Sigmoid colon (tissue), 4 donors: Measurements from ENCODE around the gene NME3.
"Not testable (repeated sequence)": the region's sequence is repeated elsewhere in the genome, so short reads cannot be mapped to it uniquely, and the experiment has no call there.

Source experiments
- CTCF ChIP-seq, 4 experiments: fragments of 450-650 bp in 3 of 4; fragments of 200-600 bp in 1 of 4; IDR thresholded peaks; one replicate each; pipeline ENCODE4 v1.5.1; 2016 to 2019; ENCODE audit warnings: antibody characterized with exemption in 4 of 4, mild to moderate bottlenecking in 3 of 4, moderate library complexity in 2 of 4
- EP300 ChIP-seq, 4 donors: sonication (generic); formaldehyde crosslinking; IDR thresholded peaks; one replicate each; pipeline ENCODE4 v1.6.1; 2017; ENCODE audit warnings: antibody characterized with exemption in 4 of 4

DNA sequence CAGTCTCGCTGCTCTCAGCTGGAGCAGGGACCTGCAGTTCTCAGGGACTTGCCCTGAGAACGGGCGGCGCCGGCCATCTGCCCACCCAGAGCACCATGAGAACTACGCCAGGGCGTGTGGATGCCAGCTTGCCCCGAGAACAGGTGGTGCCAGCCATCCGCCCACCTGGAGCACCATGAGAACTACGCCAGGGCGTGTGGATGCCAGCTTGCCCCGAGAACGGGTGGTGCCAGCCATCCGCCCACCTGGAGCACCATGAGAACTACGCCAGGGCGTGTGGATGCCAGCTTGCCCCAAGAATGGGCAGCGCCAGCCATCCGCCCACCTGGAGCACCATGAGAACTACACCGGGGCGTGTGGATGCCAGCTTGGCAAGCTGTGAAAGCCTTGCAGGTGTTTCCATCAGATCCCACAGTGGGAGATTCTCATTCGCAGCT, 38.8 kb downstream of the NME3 start:
- TF ChIP-seq CTCF, EP300 (IDR thresholded peaks at IDR 0.05): not testable (repeated sequence)
